ENCODE results near the gene ANKRD44. TPM values are rescaled to one million over a fixed set of nuclear protein-coding genes. Genes with fewer than 3 reads are reported as not detected.
A peak's percentile ranks its signal among the peaks of the same experiment; 100 is the strongest.

ANKRD44 gene
- total and polyA plus RNA-seq, 2 of the 8 experiments (the other 6 are each of a cell fraction or from before 2014, with no cell fraction given) = 1.2 to 1.3 TPM

DNA sequence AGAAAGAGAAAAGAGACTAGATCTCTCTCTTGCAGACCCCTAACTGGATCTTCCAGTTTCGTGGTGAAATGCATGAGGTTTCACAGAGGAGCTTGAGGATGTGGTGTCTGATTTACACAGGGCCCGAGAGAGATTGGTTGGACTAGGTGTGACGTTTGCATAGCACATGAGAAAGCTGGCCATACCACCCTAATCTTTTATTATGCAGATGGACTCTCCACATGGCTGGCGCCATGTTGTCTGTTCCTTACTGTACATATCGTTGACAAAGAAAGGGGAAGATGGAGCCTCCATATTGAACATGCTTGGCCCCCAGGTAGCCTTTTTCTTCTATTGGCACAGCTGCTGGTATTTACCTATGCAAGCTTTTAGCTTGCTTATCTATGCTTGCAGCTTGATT, 356.6 kb downstream of the ANKRD44 start:
- Histone ChIP-seq H3K23ac (ENCODE audit: insufficient read length) (no peak overlapping the region), H3K9me3 (ENCODE audit: insufficient read depth in 2 of 2, low read depth in 1 of 2, low read length in 1 of 2) (no peaks in the 10 kb centered on the region), H3K4me1 (replicated peaks in 1 of 4; ENCODE audit: control insufficient read depth in 3 of 4, insufficient read depth in 4 of 4, low read length in 3 of 4) (peaks cover 2 to 12% (median 7%) of the 10 kb centered on the region in 4 experiments; a peak in 3 of 7 replicates), H4K20me1 (replicated peaks in 1 of 2; ENCODE audit: control insufficient read depth in 1 of 2, insufficient read depth in 2 of 2, low read length in 2 of 2) (no peaks in the 10 kb centered on the region), H4K8ac (ENCODE audit: extremely low read depth, insufficient read depth, low read length) (no peak overlapping the region), H3K36me3 (ENCODE audit: control insufficient read depth in 2 of 4, insufficient read depth in 4 of 4, low read length in 3 of 4) (no peaks in the 10 kb centered on the region), H3K18ac (ENCODE audit: extremely low read depth, low read length) (no peak overlapping the region), H3K79me2 (ENCODE audit: control insufficient read depth in 1 of 2, insufficient read depth in 2 of 2, low read length in 2 of 2) (no peaks in the 10 kb centered on the region), H3K23me2 (ENCODE audit: low read depth, low read length) (no peaks in the 10 kb centered on the region), H3K79me1 (ENCODE audit: low read depth, low read length) (no peaks in the 10 kb centered on the region), H2AK5ac (ENCODE audit: low read depth, low read length) (no peak overlapping the region), H2BK15ac (ENCODE audit: low read length) (no peak overlapping the region), H2BK12ac (ENCODE audit: low read depth, low read length) (no peak overlapping the region), H2BK120ac (replicated peaks; ENCODE audit: low read depth, low read length) (no peak overlapping the region), H3K27ac (ENCODE audit: low read depth, low read length) (no peak overlapping the region), H2BK5ac (ENCODE audit: low read depth, low read length) (no peak overlapping the region), H4K91ac (replicated peaks; ENCODE audit: insufficient read length, low read length) (no peak overlapping the region), H3K56ac (replicated peaks; ENCODE audit: insufficient read length, low read depth, low read length) (no peak overlapping the region), H3K14ac (ENCODE audit: insufficient read length) (no peak overlapping the region), H3K4me2 (ENCODE audit: insufficient read depth in 1 of 2, low read depth in 2 of 2, low read length in 2 of 2) (no peak overlapping the region), H3K4me3 (ENCODE audit: extremely low read depth in 1 of 4, insufficient read depth in 2 of 4, low read depth in 3 of 4, low read length in 4 of 4) (no peak overlapping the region), H3K4ac (replicated peaks; ENCODE audit: insufficient read length, low read depth, low read length) (no peak overlapping the region), H2AFZ (ENCODE audit: low read length) (no peak overlapping the region; the same call in 1 of the 2 replicates), H3K9ac (replicated peaks in 1 of 4; ENCODE audit: extremely low read depth in 1 of 4, low read depth in 3 of 4, low read length in 3 of 4) (no peak overlapping the region), H3K27me3 (replicated peaks in 1 of 4; ENCODE audit: control insufficient read depth in 3 of 4, extremely low read depth in 1 of 4, insufficient read depth in 3 of 4, low read length in 3 of 4) (no peaks in the 10 kb centered on the region), H2BK20ac (ENCODE audit: low read length) (no peak overlapping the region), H4K5ac (ENCODE audit: insufficient read length, low read depth, low read length) (no peak overlapping the region)
- ChIA-PET CTCF (ENCODE audit: partially characterized antibody) (interaction anchor here (0.6 to 2.1 kb wide), 6 partner anchors 10 to 1719 kb away, joined by 3 to 6 read pairs (median 4); no protein-coding TSS in a partner anchor), POLR2A (ENCODE audit: partially characterized antibody) (no interaction called here)
- peak; percentile 28 for FAIRE-seq
- DNase-seq (ENCODE audit: low read depth in 1 of 2, low spot score in 2 of 2) = no peak
- 90% methylated on average over 5 of the region's 5 CpGs; no CpG with 5 or more reads in 1 of the 2 experiments for WGBS, 2 experiments (ENCODE audit: extremely low coverage in 1 of 2, insufficient coverage in 1 of 2, insufficient read length in 1 of 2, insufficient replicate concordance in 2 of 2, low coverage in 1 of 2, low lambda C conversion rate in 2 of 2, missing lambda C conversion rate in 1 of 2)
- TF ChIP-seq POLR2AphosphoS5 (IDR thresholded peaks at IDR 0.05; ENCODE audit: low read depth, low read length) = no peak
- TF ChIP-seq POU5F1 (IDR thresholded peaks at IDR 0.05; ENCODE audit: low read depth, low read length) = no peak
- TF ChIP-seq SP4 (IDR thresholded peaks at IDR 0.05; ENCODE audit: low read length) = no peak
- TF ChIP-seq, protein P1, sequence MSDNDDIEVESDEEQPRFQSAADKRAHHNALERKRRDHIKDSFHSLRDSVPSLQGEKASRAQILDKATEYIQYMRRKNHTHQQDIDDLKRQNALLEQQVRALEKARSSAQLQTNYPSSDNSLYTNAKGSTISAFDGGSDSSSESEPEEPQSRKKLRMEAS (IDR thresholded peaks at IDR 0.05) = peak; percentile 39; the same call in 1 of the 2 replicates
- TF ChIP-seq, protein P2, sequence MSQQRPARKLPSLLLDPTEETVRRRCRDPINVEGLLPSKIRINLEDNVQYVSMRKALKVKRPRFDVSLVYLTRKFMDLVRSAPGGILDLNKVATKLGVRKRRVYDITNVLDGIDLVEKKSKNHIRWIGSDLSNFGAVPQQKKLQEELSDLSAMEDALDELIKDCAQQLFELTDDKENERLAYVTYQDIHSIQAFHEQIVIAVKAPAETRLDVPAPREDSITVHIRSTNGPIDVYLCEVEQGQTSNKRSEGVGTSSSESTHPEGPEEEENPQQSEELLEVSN (IDR thresholded peaks at IDR 0.05) = no peak
- TF ChIP-seq YY1 (IDR thresholded peaks at IDR 0.05; ENCODE audit: low read depth, low read length) = peak; percentile 56; the same call in 1 of the 2 replicates

All from H1 (cell line).